HG03378 (cell line): ENCODE results near the gene CDADC1.
"Not testable (repeated sequence)": the region's sequence is repeated elsewhere in the genome, so short reads cannot be mapped to it uniquely, and the experiment has no call there.

Experiments used
- ATAC-seq: cut with Tn5 transposase; IDR thresholded peaks from one replicate; pipeline ENCODE4 v1.9.1; 2021; ENCODE audit warnings: mild to moderate bottlenecking, moderate library complexity; ENCODE audit not compliant: unreplicated experiment

Gene CDADC1

GRCh38 chr13:49311816-49312215 is 64.1 kb downstream of the CDADC1 start:
- no peak for ATAC-seq

GRCh38 chr13:49314344-49314882 is 66.7 kb downstream of the CDADC1 start:
- ATAC-seq, result no peak

GRCh38 chr13:49315036-49315565 is 67.4 kb downstream of the CDADC1 start:
- no peak for ATAC-seq

- no peak for ATAC-seq
Measured at GRCh38 chr13:49315756-49316482, 68.2 kb downstream of the CDADC1 start.

GRCh38 chr13:49319551-49319950 is 71.8 kb downstream of the CDADC1 start:
- no peak for ATAC-seq

GRCh38 chr13:49319951-49320350 is 72.2 kb downstream of the CDADC1 start:
- ATAC-seq, result no peak

GRCh38 chr13:49320975-49321374 is 73.2 kb downstream of the CDADC1 start:
- ATAC-seq, result no peak

GRCh38 chr13:49322702-49323101 is 75.0 kb downstream of the CDADC1 start:
- no peak for ATAC-seq

- ATAC-seq, result no peak
Measured at GRCh38 chr13:49323344-49323743, 75.6 kb downstream of the CDADC1 start.

- ATAC-seq, result no peak
Measured at GRCh38 chr13:49326222-49326917, 78.6 kb downstream of the CDADC1 start.

GRCh38 chr13:49327145-49327544 is 79.4 kb downstream of the CDADC1 start:
- not testable (repeated sequence) for ATAC-seq

GRCh38 chr13:49329831-49330545 is 82.3 kb downstream of the CDADC1 start:
- ATAC-seq, result no peak

GRCh38 chr13:49330546-49330864 is 82.8 kb downstream of the CDADC1 start:
- no peak for ATAC-seq

GRCh38 chr13:49336655-49337054 is 88.9 kb downstream of the CDADC1 start:
- no peak for ATAC-seq

- no peak for ATAC-seq
Measured at GRCh38 chr13:49340161-49340560, 92.4 kb downstream of the CDADC1 start.

GRCh38 chr13:49341517-49341916 is 93.8 kb downstream of the CDADC1 start:
- ATAC-seq, result no peak

- ATAC-seq, result no peak
Measured at GRCh38 chr13:49341941-49342340, 94.2 kb downstream of the CDADC1 start.

GRCh38 chr13:49342454-49342853 is 94.7 kb downstream of the CDADC1 start:
- ATAC-seq, result no peak
